ENCODE measurements around the gene EXOSC9. TPM values are rescaled to one million over a fixed set of nuclear protein-coding genes. Genes with fewer than 3 reads are reported as not detected.

Gene EXOSC9
- total RNA-seq, 1 donor from 2014 or later: 33.6 TPM

- Mint-ChIP-seq H3K4me3 (ENCODE audit: low read depth) (peak overlapping the region; percentile 85), H3K9me3 (ENCODE audit: low read depth) (no peaks in the 10 kb centered on the region), H3K27me3 (no peaks in the 10 kb centered on the region), H3K4me1 (ENCODE audit: low read depth) (peaks cover 13% of the 10 kb centered on the region), H3K27ac (peak overlapping the region; percentile 92), H3K36me3 (ENCODE audit: insufficient read depth) (no peaks in the 10 kb centered on the region)
- TF ChIP-seq, protein P1, sequence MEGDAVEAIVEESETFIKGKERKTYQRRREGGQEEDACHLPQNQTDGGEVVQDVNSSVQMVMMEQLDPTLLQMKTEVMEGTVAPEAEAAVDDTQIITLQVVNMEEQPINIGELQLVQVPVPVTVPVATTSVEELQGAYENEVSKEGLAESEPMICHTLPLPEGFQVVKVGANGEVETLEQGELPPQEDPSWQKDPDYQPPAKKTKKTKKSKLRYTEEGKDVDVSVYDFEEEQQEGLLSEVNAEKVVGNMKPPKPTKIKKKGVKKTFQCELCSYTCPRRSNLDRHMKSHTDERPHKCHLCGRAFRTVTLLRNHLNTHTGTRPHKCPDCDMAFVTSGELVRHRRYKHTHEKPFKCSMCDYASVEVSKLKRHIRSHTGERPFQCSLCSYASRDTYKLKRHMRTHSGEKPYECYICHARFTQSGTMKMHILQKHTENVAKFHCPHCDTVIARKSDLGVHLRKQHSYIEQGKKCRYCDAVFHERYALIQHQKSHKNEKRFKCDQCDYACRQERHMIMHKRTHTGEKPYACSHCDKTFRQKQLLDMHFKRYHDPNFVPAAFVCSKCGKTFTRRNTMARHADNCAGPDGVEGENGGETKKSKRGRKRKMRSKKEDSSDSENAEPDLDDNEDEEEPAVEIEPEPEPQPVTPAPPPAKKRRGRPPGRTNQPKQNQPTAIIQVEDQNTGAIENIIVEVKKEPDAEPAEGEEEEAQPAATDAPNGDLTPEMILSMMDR (IDR thresholded peaks at IDR 0.05; ENCODE audit: unreplicated experiment): peak; percentile 12
- no peak for DNase-seq (ENCODE audit: low spot score, unreplicated experiment)
These were observed 21.8 kb downstream of the EXOSC9 start for GRCh38 chr4:121822796-121823504.

- H3K9me3 Mint-ChIP-seq (ENCODE audit: low read depth): no peaks in the 10 kb centered on the region
- peak within 1 kb of the TSS; percentile 85 for H3K4me3 Mint-ChIP-seq (ENCODE audit: low read depth)
- no peaks in the 10 kb centered on the region for H3K36me3 Mint-ChIP-seq (ENCODE audit: insufficient read depth)
- peak; percentile 89 for DNase-seq (ENCODE audit: low spot score, unreplicated experiment)
- TF ChIP-seq, protein P1 (IDR thresholded peaks at IDR 0.05; ENCODE audit: unreplicated experiment): no peak
- H3K4me1 Mint-ChIP-seq (ENCODE audit: low read depth): peaks cover 13% of the 10 kb centered on the region
- H3K27me3 Mint-ChIP-seq: no peaks in the 10 kb centered on the region
- peak within 1 kb of the TSS; percentile 92 for H3K27ac Mint-ChIP-seq
These were observed 22.5 kb downstream of the EXOSC9 start, which contains the start of gene CCNA2 for GRCh38 chr4:121823505-121824170. TSS of gene CCNA2 (minus strand) at chr4:121823883. CDS start at chr4:121823628, 255 bp downstream.

DNA sequence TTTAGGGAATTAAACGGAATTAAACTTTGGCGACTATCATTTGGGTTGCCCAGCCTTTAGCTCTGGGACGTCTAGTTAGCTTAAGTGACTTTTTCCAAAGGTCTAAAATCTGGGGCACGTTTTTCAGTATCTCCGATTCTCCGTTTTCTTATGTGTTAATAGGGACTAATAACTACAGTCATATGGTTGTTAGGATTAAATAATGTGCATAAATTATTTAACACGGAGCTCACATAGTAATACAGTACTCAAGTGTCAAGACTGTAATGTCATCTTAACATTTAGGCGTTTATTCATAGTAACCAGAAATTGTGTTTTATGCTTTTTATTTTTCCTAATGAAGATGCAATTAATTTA lies 23.0 kb downstream of the EXOSC9 start:
- DNase-seq (ENCODE audit: low spot score, unreplicated experiment): no peak
- H3K27ac Mint-ChIP-seq: peak overlapping the region; percentile 84
- TF ChIP-seq, protein P1 (IDR thresholded peaks at IDR 0.05; ENCODE audit: unreplicated experiment): no peak

DNA sequence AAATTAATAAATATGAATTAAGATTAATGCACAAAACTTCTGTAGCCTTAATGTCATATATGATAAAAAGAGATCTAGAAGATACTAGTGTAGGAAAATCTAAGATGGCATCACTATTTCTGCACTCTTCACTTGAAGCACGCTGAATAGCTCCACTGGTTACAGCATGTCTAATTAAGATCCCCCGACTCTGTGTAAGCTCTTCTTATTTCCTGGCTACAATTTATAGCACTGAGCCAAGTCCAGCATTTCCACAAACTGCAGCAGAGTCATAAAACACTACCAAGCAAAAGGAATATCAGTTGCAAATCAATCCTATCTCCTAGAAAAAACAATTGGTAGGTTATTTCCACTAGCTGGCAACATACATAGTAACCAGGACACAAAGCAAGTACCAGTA lies 23.8 kb downstream of the EXOSC9 start:
- H3K27ac Mint-ChIP-seq: no peak overlapping the region
- no peaks in the 10 kb centered on the region for H3K9me3 Mint-ChIP-seq (ENCODE audit: low read depth)
- H3K4me3 Mint-ChIP-seq (ENCODE audit: low read depth): peak overlapping the region; percentile 58
- no peaks in the 10 kb centered on the region for H3K27me3 Mint-ChIP-seq
- no peaks in the 10 kb centered on the region for H3K36me3 Mint-ChIP-seq (ENCODE audit: insufficient read depth)
- TF ChIP-seq, protein P1 (IDR thresholded peaks at IDR 0.05; ENCODE audit: unreplicated experiment): no peak
- DNase-seq (ENCODE audit: low spot score, unreplicated experiment): no peak
- H3K4me1 Mint-ChIP-seq (ENCODE audit: low read depth): peaks cover 13% of the 10 kb centered on the region

More for the DNA sequence above, 23.0 kb downstream of the EXOSC9 start:
- Mint-ChIP-seq H3K27me3 (no peaks in the 10 kb centered on the region), H3K36me3 (ENCODE audit: insufficient read depth) (no peaks in the 10 kb centered on the region), H3K4me3 (ENCODE audit: low read depth) (peak overlapping the region; percentile 85), H3K4me1 (ENCODE audit: low read depth) (peaks cover 13% of the 10 kb centered on the region), H3K9me3 (ENCODE audit: low read depth) (no peaks in the 10 kb centered on the region)

GRCh38 chr4:121827853-121828252 lies 26.7 kb downstream of the EXOSC9 start:
- Mint-ChIP-seq H3K36me3 (ENCODE audit: insufficient read depth) (peaks cover 4% of the 10 kb centered on the region), H3K27ac (no peak overlapping the region), H3K9me3 (ENCODE audit: low read depth) (no peaks in the 10 kb centered on the region), H3K4me3 (ENCODE audit: low read depth) (no peak overlapping the region), H3K27me3 (no peaks in the 10 kb centered on the region), H3K4me1 (ENCODE audit: low read depth) (peaks cover 4% of the 10 kb centered on the region)
- DNase-seq (ENCODE audit: low spot score, unreplicated experiment): no peak
- TF ChIP-seq, protein P1 (IDR thresholded peaks at IDR 0.05; ENCODE audit: unreplicated experiment): no peak

Measured in progenitor cell of endocrine pancreas (in vitro differentiated cells).